Activated effector memory CD4-positive, alpha-beta T cell treated with Interleukin-2 at 50 U/mL for 16 hours (primary cell): ENCODE measurements around the gene CRACR2B.

Experiments
- DNase-seq: peaks from one replicate; pipeline ENCODE4 v3.0.0-alpha.2; 2020

The CRACR2B gene

GRCh38 chr11:811446-812245 lies 16.1 kb upstream of the CRACR2B start:
- DNase-seq: no peak

- DNase-seq: no peak
Measured at GRCh38 chr11:812390-812789, 15.3 kb upstream of the CRACR2B start.

GRCh38 chr11:813072-813455 lies 14.7 kb upstream of the CRACR2B start:
- no peak for DNase-seq

- DNase-seq: no peak
Measured at GRCh38 chr11:813456-814096, 14.1 kb upstream of the CRACR2B start.

- no peak for DNase-seq
Measured at GRCh38 chr11:815675-816432, 11.9 kb upstream of the CRACR2B start.

- DNase-seq: no peak
Measured at GRCh38 chr11:816433-816779, 11.3 kb upstream of the CRACR2B start.

- no peak for DNase-seq
Measured at GRCh38 chr11:818396-819128, 9.2 kb upstream of the CRACR2B start, which contains the start of gene PNPLA2. PNPLA2 (plus strand) TSS chr11:818914; CDS start chr11:819719, 805 bp downstream.

- peak; percentile 86 for DNase-seq
Measured at GRCh38 chr11:819129-819931, 8.4 kb upstream of the CRACR2B start.

GRCh38 chr11:819943-820649 lies 7.6 kb upstream of the CRACR2B start:
- DNase-seq: peak; percentile 93

- DNase-seq: no peak
Measured at GRCh38 chr11:820655-821511, 6.8 kb upstream of the CRACR2B start.

GRCh38 chr11:821512-822371 lies 6.0 kb upstream of the CRACR2B start:
- DNase-seq: no peak

GRCh38 chr11:823441-824291 lies 4.1 kb upstream of the CRACR2B start:
- no peak for DNase-seq

GRCh38 chr11:824292-824880 lies 3.3 kb upstream of the CRACR2B start:
- no peak for DNase-seq

GRCh38 chr11:824942-825341 lies 2.8 kb upstream of the CRACR2B start:
- DNase-seq: no peak

- DNase-seq: no peak
Measured at GRCh38 chr11:825366-826226, 2.1 kb upstream of the CRACR2B start.

GRCh38 chr11:826227-826621 lies 1.5 kb upstream of the CRACR2B start:
- DNase-seq: no peak

GRCh38 chr11:826836-827145 lies 928 bp upstream of the CRACR2B start:
- no peak for DNase-seq
